Hepatocyte (in vitro differentiated cells): ENCODE results near the gene MTNR1B. TPM values are rescaled to one million over a fixed set of nuclear protein-coding genes. Genes with fewer than 3 reads are reported as not detected.

Experiments
- DNase-seq: peaks from one replicate; pipeline ENCODE4 v3.0.0-alpha.2; 2016; ENCODE audit warnings: low spot score
- H2AFZ ChIP-seq: fragments of 200-600 bp; sonication (generic); 2 replicates; pipeline ENCODE4 v1.6.0; 2016; ENCODE audit warnings: antibody characterized with exemption, mild to moderate bottlenecking
- H3K27ac ChIP-seq: fragments of 200-600 bp; sonication (generic); 2 replicates; pipeline ENCODE4 v1.5.1; 2016; ENCODE audit warnings: mild to moderate bottlenecking
- H3K27me3 ChIP-seq: fragments of 200-600 bp; sonication (generic); 2 replicates; pipeline ENCODE4 v1.6.1; 2016
- H3K36me3 ChIP-seq: fragments of 200-600 bp; sonication (generic); replicated peaks from 2 replicates; pipeline ENCODE4 v1.5.1; 2016; ENCODE audit warnings: low read depth; ENCODE audit not compliant: insufficient read depth
- H3K4me1 ChIP-seq: fragments of 200-600 bp; sonication (generic); 2 replicates; pipeline ENCODE4 v1.5.1; 2016; ENCODE audit warnings: mild to moderate bottlenecking, moderate library complexity; ENCODE audit not compliant: insufficient read depth
- H3K4me2 ChIP-seq: fragments of 200-600 bp; sonication (generic); 2 replicates; pipeline ENCODE4 v1.6.0; 2016
- H3K4me3 ChIP-seq: fragments of 200-600 bp; sonication (generic); 2 replicates; pipeline ENCODE4 v1.5.1; 2016; ENCODE audit warnings: mild to moderate bottlenecking
- H3K79me2 ChIP-seq: fragments of 200-600 bp; sonication (generic); 2 replicates; pipeline ENCODE4 v1.6.0; 2017; ENCODE audit warnings: mild to moderate bottlenecking
- H3K9me2 ChIP-seq: fragments of 200-600 bp; sonication (generic); replicated peaks from 2 replicates; pipeline ENCODE4 v1.6.0; 2017; ENCODE audit warnings: mild to moderate bottlenecking; ENCODE audit not compliant: insufficient read depth
- H3K9me3 ChIP-seq: fragments of 200-600 bp; sonication (generic); 2 replicates; pipeline ENCODE4 v1.5.1; 2016; ENCODE audit warnings: low read depth, mild to moderate bottlenecking
- H4K20me1 ChIP-seq: fragments of 200-600 bp; sonication (generic); 2 replicates; pipeline ENCODE4 v1.6.0; 2016; ENCODE audit warnings: mild to moderate bottlenecking; ENCODE audit not compliant: insufficient read depth, poor library complexity, severe bottlenecking
- CTCF ChIP-seq: fragments of 200-600 bp; sonication (generic); IDR thresholded peaks from 2 replicates; pipeline ENCODE4 v1.5.1; 2016; ENCODE audit warnings: antibody characterized with exemption, mild to moderate bottlenecking; ENCODE audit not compliant: poor library complexity
- EZH2 ChIP-seq: fragments of 200-600 bp; sonication (generic); IDR thresholded peaks from 2 replicates; pipeline ENCODE4 v1.6.1; 2016; ENCODE audit warnings: antibody characterized with exemption, mild to moderate bottlenecking, borderline replicate concordance
- EZH2phosphoT487 ChIP-seq: fragments of 200-600 bp; sonication (generic); IDR thresholded peaks from one replicate; pipeline ENCODE4 v1.6.1; 2018; ENCODE audit warnings: antibody characterized with exemption, mild to moderate bottlenecking, low read depth, moderate library complexity; ENCODE audit not compliant: unreplicated experiment, severe bottlenecking
- WGBS: methylation state at CpG from one replicate; pipeline ENCODE4 v1.1.6; 2016; ENCODE audit warnings: low lambda C conversion rate; ENCODE audit errors: missing lambda C conversion rate; 5-methylcytosine and 5-hydroxymethylcytosine counted together
- polyA plus RNA-seq: library from polyadenylated mRNA; unstranded; fragments of >200 nt; fragmentation: Nextera tagmentation; extraction: Ambion mirVana; gene quantifications from 2 replicates; pipeline ENCODE4 v1.2.1, GENCODE V29; 2016
- total RNA-seq: library from RNA; depleted of rRNA; stranded (reverse); fragments of >200 nt; gene quantifications from 2 replicates; pipeline ENCODE4 v1.2.3, GENCODE V29; 2014

MTNR1B gene
- total and polyA plus RNA-seq, 2 experiments from 2014 or later = 0.30 to 0.40 TPM

GRCh38 chr11:92978271-92979111 lies 9.0 kb downstream of the MTNR1B start:
- peak; percentile 66 for DNase-seq
- TF ChIP-seq EZH2phosphoT487 = peak; percentile 89
- TF ChIP-seq EZH2 = no peak
- H3K4me2 ChIP-seq = no peak overlapping the region
- H3K4me1 ChIP-seq = no peaks in the 10 kb centered on the region
- no peaks in the 10 kb centered on the region for H3K36me3 ChIP-seq
- no peak overlapping the region for H3K4me3 ChIP-seq
- H3K9me3 ChIP-seq = no peaks in the 10 kb centered on the region
- no peaks in the 10 kb centered on the region for H3K79me2 ChIP-seq
- H4K20me1 ChIP-seq = no peaks in the 10 kb centered on the region
- no peaks in the 10 kb centered on the region for H3K27me3 ChIP-seq
- no peak overlapping the region for H2AFZ ChIP-seq
- no peaks in the 10 kb centered on the region for H3K9me2 ChIP-seq
- 72% methylated on average over 7 of the region's 7 CpGs for WGBS
- H3K27ac ChIP-seq = peak overlapping the region; percentile 36

GRCh38 chr11:92979176-92979575 lies 9.7 kb downstream of the MTNR1B start:
- WGBS = 73% methylated on average over 1 of the region's 1 CpG
- DNase-seq = no peak

GRCh38 chr11:92980312-92980711 lies 10.9 kb downstream of the MTNR1B start:
- no peaks in the 10 kb centered on the region for H4K20me1 ChIP-seq
- no peak overlapping the region for H3K4me2 ChIP-seq
- H3K4me1 ChIP-seq = no peaks in the 10 kb centered on the region
- TF ChIP-seq CTCF (no peak), EZH2phosphoT487 (no peak), EZH2 (no peak)
- 88% methylated on average over 3 of the region's 3 CpGs for WGBS
- no peaks in the 10 kb centered on the region for H3K27me3 ChIP-seq
- H3K9me3 ChIP-seq = no peaks in the 10 kb centered on the region
- no peak overlapping the region for H3K4me3 ChIP-seq
- no peak overlapping the region for H2AFZ ChIP-seq
- H3K9me2 ChIP-seq = no peaks in the 10 kb centered on the region
- no peaks in the 10 kb centered on the region for H3K79me2 ChIP-seq
- H3K27ac ChIP-seq = no peak overlapping the region
- no peaks in the 10 kb centered on the region for H3K36me3 ChIP-seq
- DNase-seq = no peak

More at GRCh38 chr11:92979176-92979575, 9.7 kb downstream of the MTNR1B start:
- no peak overlapping the region for H2AFZ ChIP-seq
- peak overlapping the region; percentile 36 for H3K27ac ChIP-seq
- H3K79me2 ChIP-seq = no peaks in the 10 kb centered on the region
- no peak overlapping the region for H3K4me3 ChIP-seq
- TF ChIP-seq EZH2phosphoT487 = no peak
- TF ChIP-seq EZH2 = no peak
- TF ChIP-seq CTCF = no peak
- H3K27me3 ChIP-seq = no peaks in the 10 kb centered on the region
- no peaks in the 10 kb centered on the region for H3K9me3 ChIP-seq
- H3K4me1 ChIP-seq = no peaks in the 10 kb centered on the region
- H3K4me2 ChIP-seq = no peak overlapping the region
- no peaks in the 10 kb centered on the region for H3K9me2 ChIP-seq
- no peaks in the 10 kb centered on the region for H3K36me3 ChIP-seq
- H4K20me1 ChIP-seq = no peaks in the 10 kb centered on the region

- Histone ChIP-seq H3K27me3 (no peaks in the 10 kb centered on the region), H3K79me2 (no peaks in the 10 kb centered on the region), H3K4me1 (no peaks in the 10 kb centered on the region), H3K9me3 (no peaks in the 10 kb centered on the region), H2AFZ (no peak overlapping the region), H3K4me3 (no peak overlapping the region), H4K20me1 (no peaks in the 10 kb centered on the region), H3K36me3 (no peaks in the 10 kb centered on the region), H3K9me2 (no peaks in the 10 kb centered on the region), H3K27ac (no peak overlapping the region), H3K4me2 (no peak overlapping the region)
- WGBS = 98% methylated on average over 23 of the region's 24 CpGs
- no peak for DNase-seq
- TF ChIP-seq EZH2 = no peak
Observed at GRCh38 chr11:92981508-92982043, 12.1 kb downstream of the MTNR1B start.
